GF-D8 (cell line): ENCODE results near the gene ZNF764.
A peak's percentile ranks its signal among the peaks of the same experiment; 100 is the strongest.
"Not testable (repeated sequence)": the region's sequence is repeated elsewhere in the genome, so short reads cannot be mapped to it uniquely, and the experiment has no call there.

Experiments
- DNase-seq: peaks from one replicate; lab custom pipeline; 2025; lab: John Stamatoyannopoulos, UW

The ZNF764 gene

DNA sequence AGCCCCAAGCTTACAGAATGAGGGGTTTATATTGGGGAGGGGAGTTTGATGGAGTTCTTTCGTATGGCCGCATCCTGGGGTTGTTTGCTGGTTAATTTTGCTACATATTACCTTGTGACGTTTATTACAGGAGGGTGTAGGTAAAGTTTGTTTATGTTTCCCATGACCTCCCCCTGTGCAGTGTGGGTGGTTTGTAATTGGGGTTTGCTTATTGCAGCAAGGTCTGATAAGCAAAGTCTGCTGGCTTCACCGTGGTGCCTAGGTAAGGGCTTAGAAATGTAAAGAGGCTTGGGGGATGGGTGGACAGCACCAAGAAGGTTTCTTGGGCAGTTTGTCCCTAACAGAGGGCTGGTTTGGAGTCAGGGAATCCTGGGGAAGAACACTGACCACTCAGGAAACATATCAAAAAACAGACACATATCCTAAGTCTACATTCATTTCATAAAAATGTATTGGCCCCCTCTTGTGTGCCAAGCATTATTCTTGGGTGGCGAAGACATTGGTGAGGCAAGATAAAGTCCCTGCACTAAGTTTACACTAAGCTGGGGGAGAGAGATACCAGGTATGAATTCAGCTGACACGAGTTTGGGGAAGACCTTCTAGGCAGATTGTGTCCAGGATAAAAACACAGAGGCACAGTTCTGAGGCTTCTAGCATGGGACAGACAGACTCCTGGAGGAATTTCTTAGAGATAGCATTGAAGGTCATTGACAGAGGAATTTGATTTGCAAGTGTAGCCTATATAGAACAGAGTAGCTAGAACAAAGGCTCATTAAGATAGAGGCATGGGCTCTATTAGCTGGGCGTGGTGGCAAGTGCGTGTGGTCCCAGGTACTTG lies 9.5 kb downstream of the ZNF764 start:
- DNase-seq = no peak

DNA sequence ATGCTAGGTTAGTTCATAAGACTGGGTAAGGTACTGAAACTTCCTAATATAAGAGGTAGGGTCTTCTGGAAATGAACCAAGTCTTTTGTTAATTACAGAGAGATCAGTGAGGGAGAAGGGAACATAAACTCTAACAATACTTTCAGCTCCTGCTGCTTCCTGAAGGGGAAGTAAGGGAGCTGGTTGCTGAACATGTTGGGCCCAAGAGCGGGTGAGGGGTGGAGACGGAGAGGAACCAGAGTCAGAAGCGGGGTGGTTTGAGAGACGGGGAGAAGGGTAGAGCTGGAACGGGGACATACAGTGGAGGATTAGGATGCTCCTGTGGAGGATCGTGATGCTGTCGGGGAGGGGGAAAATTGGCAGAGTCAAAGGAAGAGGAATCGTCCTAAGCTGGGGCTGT lies 12.1 kb downstream of the ZNF764 start:
- DNase-seq = no peak

- DNase-seq = no peak
These were observed 15.1 kb downstream of the ZNF764 start for GRCh38 chr16:30543067-30543466.

DNA sequence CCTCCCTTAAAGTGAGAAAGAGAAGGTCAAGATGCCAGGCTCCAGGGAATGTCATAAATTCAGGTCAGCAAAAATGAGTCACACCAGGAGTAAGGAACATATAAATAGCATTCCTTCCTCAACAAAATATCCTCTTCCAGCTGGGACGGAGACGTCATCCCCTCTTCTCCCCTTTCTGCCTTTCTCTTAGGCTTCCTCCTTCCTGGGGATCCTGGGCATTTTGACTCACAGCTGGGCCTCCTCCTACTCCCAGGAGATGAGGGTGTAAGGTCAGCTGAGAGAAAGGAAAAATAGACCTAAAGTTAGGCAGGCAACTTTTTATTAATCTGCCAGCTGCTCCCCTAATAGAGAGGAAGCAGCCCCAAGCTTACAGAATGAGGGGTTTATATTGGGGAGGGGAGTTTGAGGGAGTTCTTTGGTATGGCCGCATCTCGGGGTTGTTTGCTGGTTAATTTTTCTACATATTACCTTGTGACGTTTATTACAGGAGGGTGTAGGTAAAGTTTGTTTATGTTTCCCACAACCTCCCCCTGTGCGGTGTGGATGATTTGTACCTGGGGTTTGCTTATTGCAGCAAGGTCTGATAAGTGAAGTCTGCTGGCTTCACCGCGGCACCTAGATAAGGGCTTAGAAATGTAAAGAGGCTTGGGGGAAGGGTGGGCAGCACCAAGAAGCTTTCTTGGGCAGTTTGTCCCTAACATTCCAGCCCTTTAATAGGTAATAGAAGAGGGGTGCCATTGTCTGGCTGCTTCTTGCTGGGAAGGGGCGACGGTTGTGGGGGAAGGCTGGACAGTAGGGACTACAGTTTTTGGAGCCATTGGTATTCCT lies 16.5 kb downstream of the ZNF764 start:
- DNase-seq = no peak

DNA sequence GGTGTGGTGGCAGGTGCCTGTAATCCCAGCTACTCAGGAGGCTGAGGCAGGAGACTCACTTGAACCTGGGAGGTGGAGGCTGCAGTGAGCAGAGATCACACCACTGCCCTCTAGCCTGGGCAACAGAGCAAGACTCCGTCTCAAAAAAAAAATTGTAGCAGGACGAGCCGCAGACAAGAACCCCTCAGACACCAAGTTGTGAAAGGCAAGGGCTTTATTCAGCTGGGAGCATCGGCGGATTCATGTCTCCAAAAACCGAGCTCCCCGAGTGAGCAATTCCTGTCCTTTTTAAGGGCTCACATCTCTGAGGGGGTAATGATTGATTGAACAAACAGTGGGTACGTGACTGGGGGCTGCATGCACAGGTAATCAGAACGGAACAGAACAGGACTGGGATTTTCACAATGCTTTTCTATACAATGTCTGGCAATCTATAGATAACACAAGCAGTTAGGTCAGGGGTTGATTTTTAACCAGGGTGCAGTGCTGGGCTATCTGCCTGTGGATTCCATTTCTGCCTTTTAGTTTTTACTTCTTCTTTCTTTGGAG lies 17.2 kb downstream of the ZNF764 start:
- DNase-seq = not testable (repeated sequence)

GRCh38 chr16:30539986-30540526 lies 18.1 kb downstream of the ZNF764 start:
- DNase-seq = not testable (repeated sequence)

DNA sequence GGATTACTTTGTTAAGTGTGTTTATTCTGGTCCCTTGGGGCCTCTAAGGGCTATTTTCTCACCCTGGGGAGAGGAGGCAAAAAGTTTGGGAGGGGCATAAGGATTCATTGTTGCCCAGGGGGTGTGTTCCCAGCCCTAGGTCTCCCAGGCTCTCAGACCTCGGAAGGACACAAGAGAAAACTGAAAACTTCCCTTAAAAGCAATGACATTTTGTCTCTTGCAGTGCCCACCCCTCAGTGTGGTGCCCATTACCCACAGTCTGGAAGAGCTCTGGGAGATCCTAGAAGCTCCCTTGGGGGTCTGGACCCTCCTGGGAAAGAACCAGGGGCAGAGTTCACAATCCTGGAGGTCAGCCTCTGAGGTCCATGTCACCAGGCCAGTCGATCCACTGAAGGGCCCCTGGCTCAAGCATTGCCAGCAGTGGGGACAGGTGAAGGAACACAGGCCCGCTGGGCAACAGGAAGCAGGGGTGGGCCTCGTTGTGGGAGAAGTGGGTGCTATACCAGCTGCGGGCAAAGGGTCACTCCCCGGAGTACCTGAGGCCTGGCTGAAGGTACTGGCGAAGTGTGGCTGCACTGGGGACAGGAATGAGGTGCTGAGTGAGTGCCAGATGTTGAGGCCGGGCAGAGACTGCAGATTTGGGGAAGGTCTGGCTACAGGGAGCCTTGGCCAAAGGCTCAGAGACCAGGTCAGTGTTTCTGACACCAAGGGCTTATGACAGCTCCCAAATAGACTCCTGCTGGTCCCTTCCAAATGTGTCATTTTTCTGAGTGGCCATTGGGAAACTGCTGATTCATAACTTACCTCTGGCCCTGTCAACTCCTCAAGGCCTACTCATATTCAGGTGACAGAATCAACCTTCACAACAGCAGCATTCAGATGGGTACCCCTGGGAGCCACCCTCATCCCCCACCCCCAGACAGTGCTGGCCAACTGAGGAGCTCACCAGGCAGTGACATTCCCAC lies 18.9 kb downstream of the ZNF764 start:
- no peak for DNase-seq

DNA sequence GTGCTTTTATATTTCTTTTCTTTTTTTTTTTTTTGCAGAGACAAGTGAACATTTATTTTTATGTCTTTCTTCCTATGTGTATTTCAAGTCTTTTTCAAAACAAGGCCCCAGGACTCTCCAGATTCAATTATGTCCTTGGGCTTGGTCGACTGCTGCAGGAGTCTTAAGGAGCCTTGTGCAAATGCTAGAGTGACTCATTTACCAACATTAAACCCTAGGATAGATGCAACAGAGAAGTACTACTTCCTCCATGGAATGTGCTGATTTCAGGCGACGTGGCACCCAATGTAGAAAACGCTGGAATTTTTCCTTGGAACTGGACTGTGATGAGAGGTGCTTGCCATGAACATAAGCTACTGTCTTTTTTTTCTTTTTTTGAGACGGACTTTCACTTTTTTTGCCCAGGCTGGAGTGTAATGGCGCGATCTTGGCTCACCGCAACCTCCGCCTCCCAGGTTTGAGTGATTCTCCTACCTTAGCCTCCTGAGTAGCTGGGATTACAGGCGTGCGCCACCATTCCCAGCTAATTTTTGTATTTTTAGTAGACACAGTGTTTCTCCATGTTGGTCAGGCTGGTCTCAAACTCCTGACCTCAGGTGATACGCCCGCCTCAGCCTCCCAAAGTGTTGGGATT lies 21.7 kb downstream of the ZNF764 start:
- not testable (repeated sequence) for DNase-seq

DNA sequence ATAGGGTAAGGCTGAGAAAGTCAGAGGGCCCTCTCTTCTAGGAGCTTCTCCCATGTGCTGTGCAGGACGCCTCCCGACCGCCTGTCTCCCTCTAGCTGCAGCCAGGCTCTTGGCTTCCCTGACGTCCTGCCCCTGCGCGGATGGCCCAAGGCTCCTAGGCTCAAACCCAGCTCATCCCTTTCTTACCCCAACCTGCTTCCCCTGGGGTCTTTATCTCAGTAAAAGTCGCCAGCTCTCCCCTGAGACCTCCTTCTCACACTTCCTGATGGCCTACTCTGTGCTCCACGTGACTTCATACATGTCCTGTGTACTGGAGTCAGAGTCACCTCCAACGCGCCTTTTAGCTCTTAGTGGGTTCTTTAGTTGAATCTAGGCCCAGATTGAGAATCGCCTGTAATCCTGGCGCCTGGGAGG lies 22.4 kb downstream of the ZNF764 start:
- peak; percentile 72 for DNase-seq

DNA sequence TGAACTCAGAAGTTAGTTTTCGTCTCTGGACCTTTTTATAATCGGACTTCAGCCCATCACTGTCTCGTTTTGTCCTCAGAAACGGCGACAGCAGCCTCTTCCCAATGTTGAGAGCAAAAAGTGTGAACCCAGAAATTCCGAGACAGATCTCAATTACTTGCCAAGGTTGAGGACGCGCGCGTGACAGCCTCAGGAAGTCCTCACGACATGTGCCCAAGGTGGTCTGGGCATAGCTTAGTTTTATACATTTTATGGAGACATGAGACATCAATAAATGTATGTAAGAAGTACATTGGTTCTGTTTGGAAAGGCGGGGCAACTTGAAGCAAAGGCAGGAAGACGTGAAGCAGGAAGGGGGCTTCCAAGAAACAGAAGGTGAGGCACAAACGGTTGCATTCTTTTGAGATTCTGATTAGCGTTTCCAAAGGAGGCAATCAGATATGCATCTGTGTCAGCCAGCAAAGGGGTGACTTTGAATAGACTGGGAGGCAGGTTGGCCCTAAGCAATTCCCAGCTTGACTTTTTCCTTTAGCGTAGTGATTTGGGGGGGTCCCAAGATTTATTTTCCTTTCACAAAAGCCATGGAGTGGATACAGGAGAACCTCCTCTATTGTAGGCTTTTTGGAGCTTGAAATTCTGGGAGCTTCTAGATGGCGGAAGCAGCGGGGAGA lies 22.9 kb downstream of the ZNF764 start:
- DNase-seq = no peak

DNA sequence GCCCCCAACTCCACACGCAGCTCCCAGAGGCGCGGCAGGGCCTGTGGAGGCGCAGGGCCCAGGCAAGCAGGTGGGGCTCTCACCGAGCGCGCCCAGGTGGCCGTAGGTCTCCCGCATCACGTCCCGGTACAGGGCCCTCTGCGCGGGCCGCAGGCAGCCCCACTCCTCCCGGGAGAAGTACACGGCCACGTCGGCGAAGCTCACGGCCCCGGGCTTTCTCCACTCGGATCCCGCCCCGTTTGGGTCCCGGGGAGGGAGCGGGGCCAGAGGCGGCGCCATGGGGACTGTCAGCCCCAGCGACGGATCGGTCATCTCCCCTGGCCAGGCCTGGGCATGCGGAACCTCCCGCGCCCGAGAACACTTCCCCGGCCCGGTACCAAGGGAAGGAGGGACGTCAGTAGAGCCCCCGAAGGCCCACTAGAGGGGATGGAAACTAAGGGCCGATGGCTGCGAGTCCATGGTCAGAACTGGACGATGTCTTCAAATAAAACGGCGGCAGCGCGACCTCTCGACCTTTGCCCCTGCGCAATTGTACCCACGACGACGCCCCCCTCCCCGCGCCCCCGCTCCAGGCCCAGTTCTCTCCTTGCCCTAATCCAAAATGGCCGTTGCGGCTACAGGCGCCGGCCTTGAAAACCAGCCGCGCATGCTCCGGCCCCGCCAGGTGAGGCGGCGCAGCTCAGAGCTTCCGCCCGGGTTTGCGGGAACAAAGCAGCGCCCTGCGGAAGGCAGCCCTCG lies 23.6 kb downstream of the ZNF764 start, which contains the start of gene ZNF747:
Gene ZNF747, minus strand, starts transcription at position 491 of the 738 bp plus-strand sequence. Its CDS starts 179 bp downstream, at position 312.
- peak; percentile 68 for DNase-seq

GRCh38 chr16:30533748-30534367 lies 24.3 kb downstream of the ZNF764 start:
- no peak for DNase-seq

- no peak for DNase-seq
These were observed 25.0 kb downstream of the ZNF764 start for GRCh38 chr16:30533146-30533522.

DNA sequence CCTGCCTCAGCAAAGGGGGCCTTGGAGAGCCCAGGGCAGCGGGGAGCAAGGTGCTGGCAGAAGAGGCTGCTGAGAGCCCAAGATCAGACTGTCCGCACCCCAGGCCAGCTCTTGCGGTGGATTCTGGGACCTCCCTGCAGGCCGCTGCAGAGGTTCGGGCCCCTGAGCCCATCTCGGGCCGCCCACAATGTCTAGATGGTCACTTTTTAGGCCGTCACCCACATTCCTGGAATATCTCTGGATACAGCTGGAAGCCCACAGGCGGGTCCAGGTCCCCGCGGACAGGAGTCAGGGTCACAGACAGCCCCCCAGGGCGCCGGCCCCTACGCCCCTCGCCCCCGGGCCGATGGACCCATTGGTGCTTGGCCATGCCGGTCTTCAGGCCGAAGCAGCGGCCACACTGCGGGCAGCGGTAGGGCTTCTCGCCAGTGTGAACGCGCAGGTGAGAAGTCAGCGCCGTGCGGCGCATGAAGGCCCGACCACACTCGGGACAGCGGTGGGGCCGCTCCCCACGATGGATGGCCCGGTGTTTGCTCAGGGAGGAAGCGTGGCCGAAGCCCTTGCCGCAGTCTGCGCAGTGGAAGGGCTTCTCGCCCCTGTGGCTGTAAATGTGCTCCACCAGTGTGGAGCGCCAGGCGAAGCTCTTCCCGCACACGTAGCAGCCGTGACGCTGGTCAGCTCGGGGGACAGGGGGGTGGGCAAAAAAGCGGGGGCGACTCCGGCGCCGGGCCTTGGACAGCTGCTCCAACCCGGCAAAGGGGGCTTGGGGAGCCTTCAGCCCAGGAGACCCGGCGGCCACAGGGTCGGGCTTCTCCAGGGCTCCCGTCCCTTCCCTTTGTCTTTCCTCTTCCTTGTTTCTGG lies 25.7 kb downstream of the ZNF764 start:
- DNase-seq = no peak

GRCh38 chr16:30530163-30531037 lies 27.8 kb downstream of the ZNF764 start:
- no peak for DNase-seq

DNA sequence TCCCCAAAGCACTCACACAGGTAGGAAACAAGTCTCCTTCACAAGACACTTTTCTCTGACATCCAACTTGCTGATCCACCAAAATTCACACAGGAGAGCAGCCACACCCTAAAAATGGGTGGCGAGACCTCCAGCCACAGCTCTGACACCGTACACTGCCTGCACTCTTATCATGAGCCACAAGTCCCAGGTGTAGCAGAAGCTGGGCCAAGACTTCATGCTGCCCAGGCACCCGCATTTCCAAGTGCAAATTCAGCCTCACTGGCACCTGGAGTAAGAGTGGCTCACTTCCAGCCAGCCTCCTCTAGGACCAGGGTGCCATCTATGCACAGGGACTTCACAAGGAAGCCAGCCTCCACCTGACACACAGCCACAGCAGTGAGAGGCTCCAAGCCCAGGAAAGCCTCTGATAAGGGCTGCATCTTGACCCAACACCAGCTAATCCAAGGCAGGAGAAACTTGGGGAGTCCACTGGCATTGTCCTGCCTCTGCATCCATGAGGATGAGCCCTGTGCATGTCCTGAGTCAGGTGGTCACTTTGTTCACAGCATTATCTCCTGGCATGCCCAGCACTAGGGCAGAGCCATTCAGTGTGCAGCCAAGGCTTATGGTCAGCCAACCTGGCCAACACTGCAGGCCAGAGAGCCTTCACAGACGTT lies 29.2 kb downstream of the ZNF764 start:
- DNase-seq = no peak
